Neural crest cell (in vitro differentiated cells): ENCODE data around the gene THNSL1. TPM values are rescaled to one million over a fixed set of nuclear protein-coding genes. Genes with fewer than 3 reads are reported as not detected.
A peak's percentile ranks its signal among the peaks of the same experiment; 100 is the strongest.

Experiments
- DNase-seq: peaks from one replicate; pipeline ENCODE4 v3.0.0; 2021; ENCODE audit warnings: low read depth, mixed read lengths, low spot score
- H3K27ac Mint-ChIP-seq: one replicate; pipeline ENCODE4 v1.8.0; 2021; ENCODE audit warnings: mild to moderate bottlenecking, mixed read lengths; ENCODE audit not compliant: unreplicated experiment
- H3K27me3 Mint-ChIP-seq: 2 replicates; pipeline ENCODE4 v1.8.0; 2021; ENCODE audit warnings: low read depth, mild to moderate bottlenecking, mixed read lengths
- H3K36me3 Mint-ChIP-seq: 2 replicates; pipeline ENCODE4 v1.8.0; 2021; ENCODE audit warnings: low read depth, mild to moderate bottlenecking, mixed read lengths
- H3K4me1 Mint-ChIP-seq: 2 replicates; pipeline ENCODE4 v1.8.0; 2021; ENCODE audit warnings: mixed read lengths
- H3K4me3 Mint-ChIP-seq: one replicate; pipeline ENCODE4 v1.8.0; 2021; ENCODE audit warnings: mild to moderate bottlenecking, mixed read lengths
- H3K9me3 Mint-ChIP-seq: 2 replicates; pipeline ENCODE4 v1.8.0; 2021; ENCODE audit warnings: mixed read lengths
- total RNA-seq: library from RNA; stranded (reverse); gene quantifications from 2 replicates; pipeline ENCODE4 v1.2.1, GENCODE V29; 2021
- TF ChIP-seq, protein P1 (sequence below): fragments of 200-600 bp; sonication (generic); conservative IDR thresholded peaks from 2 replicates; pipeline ENCODE4 v1.5.0; 2021; ENCODE audit warnings: antibody characterized with exemption, mild to moderate bottlenecking

The THNSL1 gene
- total RNA-seq, 1 donor from 2014 or later, result 6.3 TPM

DNA sequence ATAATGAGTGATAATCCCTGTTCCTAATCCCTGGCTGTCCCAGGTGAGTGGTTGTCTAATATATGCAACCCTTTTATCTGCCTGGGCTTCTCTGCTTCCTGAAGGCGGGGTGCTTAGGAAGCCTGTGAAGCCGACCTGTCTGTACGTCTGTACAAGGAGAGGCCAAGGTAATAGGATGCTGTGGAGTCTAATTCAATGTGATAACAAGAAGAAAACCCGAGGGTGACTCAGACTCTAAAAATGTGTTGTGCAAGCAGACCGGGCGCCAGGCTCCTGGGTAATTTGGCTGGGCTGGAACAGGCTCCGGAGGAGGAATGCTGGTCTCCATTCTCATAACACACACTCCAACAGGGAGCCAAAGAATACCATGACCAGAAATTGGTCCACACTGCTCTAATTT lies 43.6 kb downstream of the THNSL1 start:
- no peak for DNase-seq
- H3K36me3 Mint-ChIP-seq, result no peaks in the 10 kb centered on the region

DNA sequence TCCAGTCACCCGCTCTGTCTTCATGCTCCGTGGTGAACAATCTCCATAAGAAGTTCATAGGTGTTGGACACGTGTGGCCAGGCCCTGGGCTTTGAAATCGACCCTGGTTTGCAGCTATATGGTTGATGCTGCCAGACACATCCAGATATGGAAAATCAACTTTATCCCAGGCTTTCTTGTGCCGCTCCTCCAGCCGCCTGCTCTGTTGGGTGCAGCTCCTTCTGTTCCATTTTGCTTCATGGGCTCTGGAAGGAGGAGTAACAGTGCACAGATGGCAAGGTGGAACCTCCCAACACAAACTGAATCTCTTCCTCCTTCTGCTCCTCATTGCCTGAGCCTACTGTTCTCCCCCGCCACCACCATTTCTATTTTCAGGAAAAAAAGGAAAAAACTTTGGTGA lies 44.7 kb downstream of the THNSL1 start:
- Mint-ChIP-seq H3K4me3 (no peak overlapping the region), H3K9me3 (no peaks in the 10 kb centered on the region), H3K27me3 (no peaks in the 10 kb centered on the region), H3K4me1 (no peaks in the 10 kb centered on the region), H3K36me3 (no peaks in the 10 kb centered on the region), H3K27ac (no peak overlapping the region)
- no peak for DNase-seq
- TF ChIP-seq, protein P1, sequence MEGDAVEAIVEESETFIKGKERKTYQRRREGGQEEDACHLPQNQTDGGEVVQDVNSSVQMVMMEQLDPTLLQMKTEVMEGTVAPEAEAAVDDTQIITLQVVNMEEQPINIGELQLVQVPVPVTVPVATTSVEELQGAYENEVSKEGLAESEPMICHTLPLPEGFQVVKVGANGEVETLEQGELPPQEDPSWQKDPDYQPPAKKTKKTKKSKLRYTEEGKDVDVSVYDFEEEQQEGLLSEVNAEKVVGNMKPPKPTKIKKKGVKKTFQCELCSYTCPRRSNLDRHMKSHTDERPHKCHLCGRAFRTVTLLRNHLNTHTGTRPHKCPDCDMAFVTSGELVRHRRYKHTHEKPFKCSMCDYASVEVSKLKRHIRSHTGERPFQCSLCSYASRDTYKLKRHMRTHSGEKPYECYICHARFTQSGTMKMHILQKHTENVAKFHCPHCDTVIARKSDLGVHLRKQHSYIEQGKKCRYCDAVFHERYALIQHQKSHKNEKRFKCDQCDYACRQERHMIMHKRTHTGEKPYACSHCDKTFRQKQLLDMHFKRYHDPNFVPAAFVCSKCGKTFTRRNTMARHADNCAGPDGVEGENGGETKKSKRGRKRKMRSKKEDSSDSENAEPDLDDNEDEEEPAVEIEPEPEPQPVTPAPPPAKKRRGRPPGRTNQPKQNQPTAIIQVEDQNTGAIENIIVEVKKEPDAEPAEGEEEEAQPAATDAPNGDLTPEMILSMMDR, result no peak

More for the DNA sequence above, 43.6 kb downstream of the THNSL1 start:
- TF ChIP-seq, protein P1, result no peak
- Mint-ChIP-seq H3K27ac (no peak overlapping the region), H3K4me3 (no peak overlapping the region), H3K9me3 (no peaks in the 10 kb centered on the region), H3K4me1 (no peaks in the 10 kb centered on the region), H3K27me3 (no peaks in the 10 kb centered on the region)

DNA sequence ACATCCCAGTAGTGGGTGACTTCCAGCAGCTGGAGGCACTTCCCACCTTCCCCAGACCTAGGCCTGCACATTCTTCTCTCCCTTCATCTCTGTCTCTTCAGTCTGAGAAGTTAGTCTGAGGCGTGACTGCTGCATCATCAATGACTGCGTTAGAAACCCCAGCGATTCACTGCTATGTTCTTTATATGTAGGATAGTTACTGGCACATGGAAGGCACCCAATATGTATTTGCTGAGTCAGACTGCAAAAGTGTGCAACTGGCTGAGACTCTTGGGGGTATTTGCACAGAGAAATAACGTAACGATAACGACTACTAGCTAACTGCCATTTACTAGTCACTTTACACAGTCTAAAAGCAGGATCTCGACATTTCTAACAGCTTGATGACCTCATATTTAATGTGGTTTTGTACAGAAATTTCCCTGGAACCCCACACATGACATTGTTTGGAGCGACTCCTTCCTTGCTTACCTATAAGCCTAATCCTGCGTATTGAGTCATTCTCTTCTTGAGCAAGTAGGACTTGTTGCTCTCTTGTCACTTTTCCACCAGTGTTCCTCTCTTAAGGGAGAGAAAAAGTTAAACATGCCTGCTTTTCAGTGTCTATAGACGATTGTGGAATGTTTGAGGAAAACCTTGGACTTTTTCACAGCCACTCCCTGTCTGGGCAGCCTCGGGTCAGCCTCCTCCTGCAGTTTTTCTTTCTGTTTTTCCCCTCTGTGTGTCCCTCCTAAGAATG lies 45.5 kb downstream of the THNSL1 start:
- TF ChIP-seq, protein P1, result no peak
- no peaks in the 10 kb centered on the region for H3K27me3 Mint-ChIP-seq
- H3K4me3 Mint-ChIP-seq, result no peak overlapping the region
- no peak for DNase-seq
- H3K36me3 Mint-ChIP-seq, result no peaks in the 10 kb centered on the region
- peak overlapping the region; percentile 79 for H3K27ac Mint-ChIP-seq
- H3K4me1 Mint-ChIP-seq, result no peaks in the 10 kb centered on the region
- no peaks in the 10 kb centered on the region for H3K9me3 Mint-ChIP-seq

DNA sequence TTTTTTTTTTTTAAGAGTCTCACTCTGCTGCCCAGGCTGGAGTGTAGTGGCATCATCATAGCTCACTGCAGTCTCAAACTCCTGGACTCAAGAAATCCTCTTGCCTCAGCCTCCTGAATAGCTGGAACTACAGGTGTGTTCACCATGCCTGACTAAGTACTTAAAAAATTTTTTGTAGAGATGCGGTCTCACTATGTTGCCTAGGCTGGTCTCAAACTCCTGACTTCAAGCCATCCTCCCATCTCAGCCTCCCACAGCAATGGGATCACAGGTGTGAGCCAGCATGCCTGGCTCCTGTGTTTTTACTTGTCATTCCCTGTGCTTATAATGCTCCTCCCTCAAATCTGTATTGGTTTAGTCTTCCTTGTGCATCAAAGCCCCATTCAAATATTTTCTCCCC lies 46.7 kb downstream of the THNSL1 start:
- Mint-ChIP-seq H3K4me1 (peaks cover 5% of the 10 kb centered on the region), H3K27ac (no peak overlapping the region), H3K27me3 (no peaks in the 10 kb centered on the region), H3K4me3 (no peak overlapping the region), H3K9me3 (no peaks in the 10 kb centered on the region), H3K36me3 (no peaks in the 10 kb centered on the region)
- DNase-seq, result no peak
- TF ChIP-seq, protein P1, result no peak

DNA sequence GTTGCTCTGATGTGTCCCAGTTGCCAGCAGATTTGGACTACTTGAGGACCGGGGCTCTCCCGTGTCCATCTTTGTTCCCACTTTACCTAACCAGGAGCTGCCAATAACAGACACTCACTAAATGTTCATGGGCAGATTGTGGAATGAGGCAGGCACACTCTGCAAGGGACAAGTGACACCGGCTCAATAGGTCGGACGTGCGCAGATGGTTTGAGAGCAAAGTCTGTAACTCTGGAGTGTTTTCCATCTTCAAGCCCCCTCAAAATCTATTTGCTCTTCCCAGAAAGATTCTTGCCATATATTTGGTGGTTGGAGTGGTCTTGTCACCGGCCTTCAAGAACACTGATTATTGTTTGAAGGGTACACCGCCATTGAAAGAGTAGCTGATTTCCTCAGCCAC lies 47.2 kb downstream of the THNSL1 start:
- H3K4me3 Mint-ChIP-seq, result no peak overlapping the region
- no peak overlapping the region for H3K27ac Mint-ChIP-seq
- no peaks in the 10 kb centered on the region for H3K36me3 Mint-ChIP-seq
- TF ChIP-seq, protein P1, result no peak
- H3K9me3 Mint-ChIP-seq, result no peaks in the 10 kb centered on the region
- peaks cover 9% of the 10 kb centered on the region for H3K4me1 Mint-ChIP-seq
- no peak for DNase-seq
- H3K27me3 Mint-ChIP-seq, result no peaks in the 10 kb centered on the region
